IMR-90 (cell line): ENCODE results near the gene MRPL4. TPM values are rescaled to one million over a fixed set of nuclear protein-coding genes. Genes with fewer than 3 reads are reported as not detected.
"Not testable (repeated sequence)": the region's sequence is repeated elsewhere in the genome, so short reads cannot be mapped to it uniquely, and the experiment has no call there.

Experiments
- ATAC-seq: fragments of 200-7000 bp; cut with Tn5 transposase; 2 replicates; pipeline ENCODE4 v1.9.1; 2020; ENCODE audit warnings: low read depth, mild to moderate bottlenecking, moderate library complexity
- BruUV-seq: library from RNA; stranded (reverse); fragments of 400-500 nt; replicated peaks from 2 replicates; lab custom pipeline; 2021; lab: Mats Ljungman, UMichigan
- CTCF ChIA-PET: fragments of 300-600 bp; formaldehyde crosslinking; extraction: SDS; loops from one replicate; lab custom pipeline; 2021; ENCODE audit warnings: antibody characterized with exemption; lab: Yijun Ruan, JAX
- POLR2A ChIA-PET: fragments of 300-600 bp; sonication (Branson Sonifier 250); formaldehyde crosslinking; loops from one replicate; lab custom pipeline; 2022; ENCODE audit warnings: antibody characterized with exemption; ENCODE audit not compliant: unreplicated experiment; lab: Charles Lee
- DNase-seq: peaks from one replicate; pipeline ENCODE4 v3.0.0; 2013
- H2AFZ ChIP-seq: replicated peaks from 2 replicates; pipeline ENCODE3; 2013; ENCODE audit warnings: low read length, mild to moderate bottlenecking; ENCODE audit not compliant: poor library complexity
- H2AK5ac ChIP-seq: 2 replicates; pipeline ENCODE4 v1.6.1; 2013; ENCODE audit warnings: low read depth, low read length, inconsistent platforms
- H2AK9ac ChIP-seq: replicated peaks from 2 replicates; pipeline ENCODE3; 2013; ENCODE audit warnings: mild to moderate bottlenecking, low read depth, low read length, moderate library complexity; ENCODE audit not compliant: poor library complexity
- H2BK120ac ChIP-seq: 2 replicates; pipeline ENCODE4 v1.6.1; 2013; ENCODE audit warnings: low read depth, low read length, inconsistent platforms
- H2BK15ac ChIP-seq: 3 replicates; pipeline ENCODE4 v1.6.1; 2013; ENCODE audit warnings: low read depth, low read length, inconsistent platforms
- H2BK20ac ChIP-seq: 2 replicates; pipeline ENCODE4 v1.6.1; 2013; ENCODE audit warnings: low read depth, mild to moderate bottlenecking, inconsistent platforms, low read length, moderate library complexity
- H2BK5ac ChIP-seq: 2 replicates; pipeline ENCODE4 v1.6.1; 2013; ENCODE audit warnings: mild to moderate bottlenecking, low read depth, low read length, inconsistent platforms; ENCODE audit not compliant: poor library complexity, severe bottlenecking
- H3K14ac ChIP-seq: replicated peaks from 2 replicates; pipeline ENCODE4 v1.6.1; 2013; ENCODE audit warnings: low read depth, low read length, inconsistent platforms
- H3K18ac ChIP-seq: 2 replicates; pipeline ENCODE4 v1.6.1; 2013; ENCODE audit warnings: low read depth, low read length, control low read depth
- H3K23ac ChIP-seq: 2 replicates; pipeline ENCODE4 v1.6.1; 2013; ENCODE audit warnings: low read depth, low read length, inconsistent platforms
- H3K27ac ChIP-seq: 2 replicates; pipeline ENCODE4 v1.5.1; 2013; ENCODE audit warnings: mild to moderate bottlenecking, control low read depth, low read length; ENCODE audit not compliant: insufficient read depth
- H3K27me3 ChIP-seq: 2 replicates; pipeline ENCODE4 v1.6.1; 2013; ENCODE audit warnings: low read length; ENCODE audit not compliant: control insufficient read depth, insufficient read depth
- H3K36me3 ChIP-seq: 2 replicates; pipeline ENCODE4 v1.6.1; 2013; ENCODE audit warnings: low read length, mixed read lengths; ENCODE audit not compliant: control insufficient read depth, insufficient read depth
- H3K4ac ChIP-seq: 2 replicates; pipeline ENCODE4 v1.6.1; 2013; ENCODE audit warnings: low read depth, low read length, inconsistent platforms
- H3K4me1 ChIP-seq: 2 replicates; pipeline ENCODE4 v1.6.1; 2013; ENCODE audit warnings: low read length, mixed read lengths; ENCODE audit not compliant: control insufficient read depth, insufficient read depth
- H3K4me2 ChIP-seq: 2 replicates; pipeline ENCODE4 v1.6.1; 2013; ENCODE audit warnings: low read depth, mild to moderate bottlenecking, control low read depth, low read length, moderate library complexity
- H3K4me3 ChIP-seq: 2 replicates; pipeline ENCODE4 v1.5.1; 2013; ENCODE audit warnings: low read depth, mild to moderate bottlenecking, control low read depth, low read length, moderate library complexity; ENCODE audit not compliant: insufficient read depth
- H3K56ac ChIP-seq: 2 replicates; pipeline ENCODE4 v1.6.1; 2013; ENCODE audit warnings: low read length, inconsistent platforms; ENCODE audit not compliant: insufficient read depth; ENCODE audit errors: extremely low read depth
- H3K79me1 ChIP-seq, 2 experiments: 2 replicates each; pipeline ENCODE4 v1.6.1; 2013; ENCODE audit warnings: low read length in 2 of 2, inconsistent platforms in 1 of 2, low read depth in 1 of 2
- H3K9ac ChIP-seq: 2 replicates; pipeline ENCODE4 v1.6.1; 2013; ENCODE audit warnings: low read depth, low read length, control low read depth
- H3K9me1 ChIP-seq: 2 replicates; pipeline ENCODE4 v1.6.1; 2013; ENCODE audit warnings: low read length, inconsistent platforms; ENCODE audit not compliant: insufficient read depth
- H3K9me3 ChIP-seq: 2 replicates; pipeline ENCODE4 v1.6.1; 2013; ENCODE audit warnings: low read length; ENCODE audit not compliant: control insufficient read depth, insufficient read depth
- H4K20me1 ChIP-seq: 2 replicates; pipeline ENCODE4 v1.6.1; 2013; ENCODE audit warnings: low read length, inconsistent platforms; ENCODE audit not compliant: insufficient read depth
- H4K5ac ChIP-seq: 2 replicates; pipeline ENCODE4 v1.6.1; 2013; ENCODE audit warnings: mild to moderate bottlenecking, low read depth, low read length, control low read depth
- H4K8ac ChIP-seq, 2 experiments: 2 replicates each; pipeline ENCODE4 v1.6.1; 2013; ENCODE audit warnings: low read depth in 2 of 2, low read length in 2 of 2, control low read depth in 1 of 2, inconsistent platforms in 1 of 2
- H4K91ac ChIP-seq: 2 replicates; pipeline ENCODE4 v1.6.1; 2013; ENCODE audit warnings: low read depth, low read length, inconsistent platforms; ENCODE audit not compliant: insufficient read depth
- WGBS, 2 experiments: methylation state at CpG; one replicate each; pipeline versions ENCODE4 v1.1.5 to v1.1.7; 2013; ENCODE audit warnings: missing lambda C conversion rate in 2 of 2; ENCODE audit not compliant: insufficient read length in 1 of 2; ENCODE audit errors: extremely low coverage in 2 of 2; 5-methylcytosine and 5-hydroxymethylcytosine counted together
- dilution Hi-C: fragments of 300-500 bp; cut with HindIII; formaldehyde crosslinking; loops from one replicate; pipeline ENCODE4 v1.14.3; 2018; ENCODE audit warnings: low sequenced_read_pairs; ENCODE audit not compliant: unreplicated experiment
- in situ Hi-C: fragments of 300-500 bp; cut with MboI; formaldehyde crosslinking; loops from 3 replicates; pipeline ENCODE4 v1.14.3; 2019; ENCODE audit warnings: low sequenced_read_pairs, inconsistent platforms, mixed read lengths
- intact Hi-C: fragments of 100-400 bp; cut with micrococcal nuclease; formaldehyde crosslinking; loops from 2 replicates; pipeline ENCODE4 v1.10.0; 2022
- polyA plus RNA-seq, 3 experiments: library from polyadenylated mRNA; depleted of rRNA; stranded (reverse); fragments of >200 nt; gene quantifications; 2 replicates each; pipeline ENCODE4 v1.2.3, GENCODE V29; 2012; ENCODE audit warnings: low replicate concordance in 1 of 3
- total RNA-seq: library from RNA; depleted of rRNA; stranded (reverse); fragments of >200 nt; gene quantifications from 2 replicates; pipeline ENCODE4 v1.2.3, GENCODE V29; 2012

Gene MRPL4
- total and polyA plus RNA-seq, 2 of the 4 experiments (the other 2 are of a cell fraction), result 32.8 to 108 TPM

- DNase-seq, H3K27ac ChIP-seq, H3K4ac ChIP-seq, H2AK9ac ChIP-seq, H3K18ac ChIP-seq, H2BK120ac ChIP-seq, ATAC-seq, H3K9me1 ChIP-seq, H4K91ac ChIP-seq, H3K9me3 ChIP-seq, H3K36me3 ChIP-seq, H3K4me3 ChIP-seq, H3K4me1 ChIP-seq, H3K79me1 ChIP-seq, H2BK15ac ChIP-seq, H2AK5ac ChIP-seq, H3K23ac ChIP-seq, intact Hi-C loops, POLR2A ChIA-PET, H4K8ac ChIP-seq, dilution Hi-C loops, H2BK5ac ChIP-seq, H4K5ac ChIP-seq, H3K56ac ChIP-seq, H2AFZ ChIP-seq, H3K9ac ChIP-seq, BruUV-seq, H4K20me1 ChIP-seq, H2BK20ac ChIP-seq, H3K27me3 ChIP-seq, H3K4me2 ChIP-seq, H3K14ac ChIP-seq: not testable (repeated sequence)
- in situ Hi-C loops, result loop anchor here (10.0 kb wide), 1 partner anchor 297 kb away; no protein-coding TSS in a partner anchor
- CTCF ChIA-PET, result interaction anchor here (0.9 to 1.0 kb wide), 2 partner anchors 9 to 129 kb away, joined by 3 to 4 read pairs; no protein-coding TSS in a partner anchor
- WGBS, 2 experiments, result 66% methylated on average over 2 of the region's 11 CpGs; no CpG with 5 or more reads in 1 of the 2 experiments
These were observed 10.1 kb upstream of the MRPL4 start for GRCh38 chr19:10241826-10242449.
